ENCODE data around the gene DUSP16.
"Not testable (repeated sequence)": the region's sequence is repeated elsewhere in the genome, so short reads cannot be mapped to it uniquely, and the experiment has no call there.

The DUSP16 gene

GRCh38 chr12:12546314-12546772 lies 16.3 kb downstream of the DUSP16 start:
- DNase-seq (ENCODE audit: low read depth), result no peak

DNA sequence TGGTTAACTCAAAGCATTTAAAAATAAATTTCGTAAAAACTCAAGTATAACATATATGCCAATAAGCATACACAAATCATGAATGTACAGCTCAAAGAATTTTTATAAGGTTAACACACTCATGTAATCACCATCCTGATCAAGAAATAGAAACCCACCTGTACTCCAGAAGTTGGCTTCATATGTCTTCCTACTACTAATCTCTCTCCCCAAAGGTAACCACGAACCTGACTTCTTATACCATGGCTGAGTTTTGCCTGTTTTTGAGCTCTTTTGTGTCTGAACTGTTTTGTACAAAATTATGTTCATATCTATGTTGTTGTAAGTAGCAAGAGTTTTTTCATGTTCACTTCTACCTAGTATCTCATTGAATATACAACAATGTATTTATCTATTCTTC lies 18.7 kb downstream of the DUSP16 start:
- DNase-seq (ENCODE audit: low read depth), result no peak

DNA sequence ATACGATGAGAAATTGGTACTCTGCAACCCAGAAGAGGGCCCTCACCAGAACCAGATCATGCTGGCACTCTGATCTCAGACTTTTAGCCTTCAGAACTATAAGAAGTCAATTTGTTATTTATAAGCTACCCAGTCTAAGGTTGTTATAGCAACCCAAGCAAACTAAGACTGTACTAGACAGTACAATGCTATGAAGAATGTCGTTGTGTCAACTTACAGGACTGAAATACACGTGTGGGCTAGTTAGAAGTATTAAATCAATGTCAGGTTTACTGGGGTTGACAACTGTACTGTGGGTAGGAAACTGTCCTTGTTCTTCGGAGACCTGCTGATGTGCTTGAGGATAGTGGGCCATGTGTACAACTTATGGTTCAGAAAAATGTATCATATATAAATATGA lies 19.7 kb downstream of the DUSP16 start:
- peak; percentile 2 for DNase-seq (ENCODE audit: low read depth)

DNA sequence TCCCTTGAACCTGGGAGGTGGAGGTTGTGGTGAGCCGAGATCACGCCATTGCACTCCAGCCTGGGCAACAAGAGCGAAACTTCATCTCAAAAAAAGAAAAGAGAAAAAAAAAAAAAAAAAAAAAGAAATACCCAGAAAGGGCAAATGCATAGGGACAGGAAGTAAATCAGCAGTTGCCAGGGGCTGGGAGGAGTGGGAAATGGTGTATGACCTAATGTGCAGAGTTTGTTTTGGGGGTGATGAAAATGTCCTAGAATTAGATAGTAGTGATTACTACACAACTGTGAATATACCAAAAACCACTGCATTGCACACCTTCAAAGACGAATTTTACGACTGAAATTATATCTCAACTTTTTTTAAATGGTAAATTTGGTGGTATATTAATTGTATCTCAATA lies 20.4 kb downstream of the DUSP16 start:
- DNase-seq (ENCODE audit: low read depth), result no peak

GRCh38 chr12:12541782-12542181 lies 20.9 kb downstream of the DUSP16 start:
- DNase-seq (ENCODE audit: low read depth), result no peak

GRCh38 chr12:12540261-12541013 lies 22.2 kb downstream of the DUSP16 start:
- no peak for DNase-seq (ENCODE audit: low read depth)

DNA sequence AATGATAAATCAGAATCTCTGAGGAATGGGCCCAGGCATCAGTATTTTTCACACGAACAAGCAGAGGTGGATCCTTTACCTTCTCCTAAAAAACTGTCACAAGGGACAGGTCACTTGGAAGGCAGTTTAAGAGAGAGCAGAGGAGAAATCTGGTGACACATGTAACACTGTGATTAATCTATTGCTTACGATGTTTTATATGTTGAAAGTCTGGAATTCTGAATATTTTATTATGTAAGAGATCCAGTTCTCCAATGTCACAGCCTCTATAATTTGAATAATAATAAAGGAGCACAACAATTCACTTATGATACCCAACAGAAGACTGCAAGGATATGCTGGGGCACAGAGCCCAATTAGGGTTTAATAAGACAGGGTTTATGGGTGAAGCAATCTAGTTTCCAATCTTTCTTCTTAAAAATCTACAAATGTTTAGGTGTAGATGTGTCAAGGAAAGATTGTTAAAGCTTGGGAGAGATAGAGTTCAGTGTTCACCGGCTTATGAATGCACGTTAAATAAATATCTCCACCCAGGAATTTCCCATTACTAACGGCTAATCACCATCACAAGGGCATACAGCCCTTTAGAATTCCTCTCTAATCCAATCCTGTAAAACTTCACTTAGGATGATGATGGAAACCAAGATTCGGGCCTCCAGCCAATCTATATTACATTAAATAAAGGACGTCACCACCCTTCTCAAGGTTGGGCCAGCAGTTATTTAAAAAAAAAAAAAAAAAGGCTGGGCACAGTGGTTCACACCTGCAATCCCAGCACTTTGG lies 23.4 kb downstream of the DUSP16 start:
- DNase-seq (ENCODE audit: low read depth), result no peak

GRCh38 chr12:12538535-12538934 lies 24.1 kb downstream of the DUSP16 start:
- DNase-seq (ENCODE audit: low read depth), result no peak

DNA sequence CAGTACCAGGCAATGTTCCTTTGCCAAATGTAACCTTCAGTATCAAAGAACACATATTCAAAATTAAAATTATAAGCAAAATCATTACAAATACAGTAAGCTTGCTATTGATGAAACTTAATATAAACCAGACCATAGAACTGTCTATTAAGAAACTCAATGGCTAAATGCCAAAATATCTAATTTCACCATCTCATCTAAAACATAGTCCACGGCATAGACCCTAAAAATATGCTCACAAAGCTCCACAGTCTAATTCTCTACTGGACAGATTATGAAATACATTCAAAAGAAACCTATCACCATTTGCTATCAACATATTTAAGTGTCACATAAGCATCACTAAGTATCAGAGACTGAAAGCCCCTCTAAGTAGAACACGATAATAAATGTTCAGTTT lies 25.2 kb downstream of the DUSP16 start:
- no peak for DNase-seq (ENCODE audit: low read depth)

DNA sequence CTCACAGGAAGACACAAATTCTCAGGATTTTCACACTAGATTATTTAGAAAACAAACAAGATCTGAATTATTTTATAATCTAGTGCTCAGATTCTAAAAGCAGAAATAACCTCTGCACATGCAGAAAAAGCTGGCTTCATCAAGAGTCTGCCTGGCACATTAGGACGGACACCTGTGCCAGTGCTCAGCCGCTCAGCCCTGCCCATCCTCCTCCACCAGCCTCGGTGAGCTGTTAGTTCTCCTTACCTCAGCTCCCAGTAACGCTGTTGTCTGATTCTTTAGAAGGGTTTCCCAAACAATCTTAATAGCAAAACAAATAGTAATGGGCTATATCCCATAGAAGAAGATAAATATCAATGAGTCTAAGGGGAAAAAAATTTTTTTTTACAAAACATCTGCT lies 27.7 kb downstream of the DUSP16 start:
- no peak for DNase-seq (ENCODE audit: low read depth)

GRCh38 chr12:12534166-12534866 lies 28.3 kb downstream of the DUSP16 start:
- no peak for DNase-seq (ENCODE audit: low read depth)

DNA sequence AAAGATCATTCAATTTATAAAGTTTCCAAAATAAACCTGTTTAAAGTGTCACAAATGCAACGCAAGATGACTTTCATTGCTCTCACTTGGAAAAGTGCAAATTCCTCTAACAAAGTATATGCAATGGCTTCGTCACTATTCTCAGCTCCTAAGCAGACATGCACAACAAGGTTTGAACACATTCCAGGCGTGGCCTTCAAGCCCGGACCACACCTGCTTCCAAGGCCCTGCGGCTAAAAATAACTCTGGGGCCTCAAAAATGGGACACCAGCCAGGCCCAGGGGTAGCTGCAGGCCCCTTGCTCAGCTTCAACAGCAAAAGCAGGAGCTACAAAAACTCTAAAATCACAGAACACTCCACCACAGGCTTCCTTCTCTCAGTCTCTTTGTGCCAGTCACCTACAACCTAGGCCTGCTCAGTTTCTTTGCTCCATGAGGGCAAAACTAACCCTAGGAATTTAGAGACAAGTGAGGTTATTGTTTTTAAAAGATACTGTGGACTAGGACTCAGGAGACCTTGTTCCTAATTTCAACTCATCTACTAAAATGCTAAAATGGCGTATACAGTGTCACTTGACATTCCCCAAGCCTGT lies 29.3 kb downstream of the DUSP16 start:
- DNase-seq (ENCODE audit: low read depth), result no peak

- DNase-seq (ENCODE audit: low read depth), result peak; percentile 33
Measured at GRCh38 chr12:12531194-12531593, 31.5 kb downstream of the DUSP16 start.

DNA sequence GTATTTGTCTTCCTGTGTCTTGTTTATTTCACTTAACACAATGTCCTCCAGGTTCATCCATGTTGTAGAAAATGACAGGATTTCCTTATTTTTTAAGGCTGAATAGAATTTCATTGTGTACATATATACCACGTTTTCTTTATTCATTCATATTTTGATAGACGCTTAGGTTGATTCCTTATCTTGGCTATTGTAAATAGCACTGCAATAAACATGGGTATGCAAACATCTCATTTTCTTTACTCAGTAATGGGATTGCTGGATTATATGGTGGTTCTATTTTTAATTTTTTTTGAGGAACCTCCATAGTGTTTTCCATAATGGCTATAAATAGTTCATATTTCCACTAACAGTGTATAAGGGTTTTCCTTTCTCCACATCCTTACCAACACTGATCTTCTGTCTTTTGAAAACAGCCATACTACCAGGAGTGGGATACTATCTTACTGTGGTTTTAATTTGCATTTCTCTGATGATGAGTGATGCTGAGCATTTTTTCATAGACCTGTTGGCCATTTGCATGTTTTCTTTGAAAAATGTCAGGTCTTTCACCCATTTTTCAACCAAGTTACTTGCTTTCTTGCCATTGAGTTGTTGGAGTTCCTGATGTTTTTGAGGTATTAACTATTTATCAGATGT lies 32.8 kb downstream of the DUSP16 start:
- no peak for DNase-seq (ENCODE audit: low read depth)

- peak; percentile 6 for DNase-seq (ENCODE audit: low read depth)
Measured at GRCh38 chr12:12528361-12529270, 34.0 kb downstream of the DUSP16 start.

DNA sequence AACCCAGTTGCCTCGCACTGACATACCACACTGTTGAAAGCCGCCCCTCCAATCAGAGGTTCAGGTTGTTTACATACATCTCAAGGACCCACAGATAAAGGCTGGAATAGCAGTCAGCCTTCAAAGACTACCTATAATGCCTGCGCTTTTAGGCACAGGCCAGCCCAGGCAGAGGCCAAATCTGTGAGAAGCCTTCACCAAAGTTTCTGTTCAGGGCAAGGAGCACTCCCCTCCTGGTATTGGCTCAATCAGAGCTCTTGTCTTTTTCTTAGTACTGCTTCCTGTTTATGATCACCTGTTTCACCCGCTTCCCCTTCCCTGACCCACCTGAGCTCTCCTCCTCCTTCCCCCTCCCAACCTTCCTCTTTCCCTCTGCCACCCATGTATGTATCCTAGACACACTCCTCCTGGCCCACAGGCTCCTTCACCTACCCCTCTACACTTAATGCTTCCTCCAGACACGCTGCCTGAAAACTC lies 34.8 kb downstream of the DUSP16 start:
- no peak for DNase-seq (ENCODE audit: low read depth)

DNA sequence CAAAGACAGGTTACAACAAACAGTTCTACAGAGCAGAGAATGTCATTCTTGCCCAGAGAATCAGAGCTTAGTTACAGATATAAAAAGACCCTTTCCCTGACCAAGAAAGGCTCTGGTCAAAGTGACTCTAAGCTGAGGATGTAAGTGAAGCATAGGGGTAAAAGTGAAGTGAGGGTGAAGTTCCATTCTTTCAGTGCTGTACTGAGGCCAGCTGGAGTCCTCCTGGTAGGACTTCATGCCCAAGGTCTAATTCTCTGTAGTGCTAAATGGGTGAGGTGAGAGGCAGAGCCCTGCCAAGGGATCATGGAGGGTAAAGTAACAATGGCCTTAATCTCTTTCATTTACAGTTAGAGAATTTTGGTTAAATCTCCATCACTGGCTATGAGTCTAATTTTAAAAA lies 38.5 kb downstream of the DUSP16 start:
- DNase-seq (ENCODE audit: low read depth), result no peak

- DNase-seq (ENCODE audit: low read depth), result no peak
Measured at GRCh38 chr12:12523229-12523628, 39.4 kb downstream of the DUSP16 start.

DNA sequence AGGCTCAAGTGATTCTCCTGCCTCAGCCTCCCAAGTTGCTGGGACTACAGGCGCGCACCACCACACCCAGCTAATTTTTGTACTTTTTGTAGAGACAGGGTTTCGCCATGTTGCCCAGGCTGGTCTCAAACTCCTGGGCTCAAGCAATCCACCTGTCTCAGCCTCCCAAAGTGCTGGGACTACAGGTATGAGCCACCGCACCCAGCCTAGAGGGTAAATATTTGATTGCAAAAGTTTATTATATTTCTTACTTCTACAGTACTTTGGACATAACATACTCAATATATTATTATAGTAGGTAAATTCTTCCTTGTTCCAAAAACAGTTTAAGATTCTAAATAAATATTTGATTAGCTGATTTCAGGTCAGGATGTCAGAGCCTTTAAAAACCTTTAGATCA lies 40.0 kb downstream of the DUSP16 start:
- not testable (repeated sequence) for DNase-seq (ENCODE audit: low read depth)

DNA sequence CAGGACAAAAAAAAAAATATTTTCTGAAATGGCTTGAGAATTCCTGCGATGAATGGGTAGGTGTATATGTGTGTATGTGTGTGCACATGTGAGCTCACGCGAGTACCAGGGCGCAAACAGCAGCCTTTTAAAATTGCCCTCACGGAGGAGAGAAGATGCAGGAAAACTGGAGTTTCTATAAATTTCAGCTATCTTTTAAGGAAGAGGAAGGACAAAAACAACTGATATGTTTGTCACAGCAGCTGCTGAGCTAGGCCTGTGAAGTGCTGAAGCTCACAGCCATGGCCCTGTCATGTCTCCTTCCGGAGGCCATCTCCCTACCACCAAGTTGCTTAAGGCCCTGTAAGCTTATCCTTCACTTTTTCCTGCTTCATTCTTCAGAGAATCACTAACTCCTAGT lies 40.8 kb downstream of the DUSP16 start:
- DNase-seq (ENCODE audit: low read depth), result no peak

GRCh38 chr12:12521044-12521485 lies 41.6 kb downstream of the DUSP16 start:
- no peak for DNase-seq (ENCODE audit: low read depth)
